ENCODE results near the gene ORC1. TPM values are rescaled to one million over a fixed set of nuclear protein-coding genes. Genes with fewer than 3 reads are reported as not detected.
A peak's percentile ranks its signal among the peaks of the same experiment; 100 is the strongest.

The ORC1 gene
- polyA plus RNA-seq (2013, experiment 1 of 2) = 45.0 TPM
- polyA plus RNA-seq (2013, experiment 2 of 2) = 36.4 TPM

- Histone ChIP-seq H3K4me1 (ENCODE audit: insufficient read depth, low read length) (peaks cover 11% of the 10 kb centered on the region; the same call in 1 of the 2 replicates), H3K4me3 (ENCODE audit: low read length) (peak within 1 kb of the TSS; percentile 96), H3K36me3 (ENCODE audit: insufficient read depth, low read length) (peaks cover 56% of the 10 kb centered on the region), H3K27ac (ENCODE audit: low read depth, low read length) (peak within 1 kb of the TSS; percentile 99), H3K9ac (ENCODE audit: low read depth, low read length) (peak within 1 kb of the TSS; percentile 97), H3K9me3 (ENCODE audit: insufficient read depth, low read depth, low read length) (no peaks in the 10 kb centered on the region), H3K27me3 (ENCODE audit: insufficient read depth, low read length) (no peaks in the 10 kb centered on the region)
- WGBS = under 1% methylated on average over 57 of the region's 57 CpGs
These were observed at the start of gene ORC1, which contains the start of gene PRPF38A for GRCh38 chr1:52404116-52404974. ORC1 (minus strand) TSS chr1:52404423; CDS start chr1:52402223, 2,200 bp downstream. PRPF38A (plus strand) TSS chr1:52404602; CDS start chr1:52404750, 148 bp downstream.

- 97% methylated on average over 2 of the region's 2 CpGs for WGBS
- no peaks in the 10 kb centered on the region for H3K4me1 ChIP-seq (ENCODE audit: insufficient read depth, low read length)
- H3K27me3 ChIP-seq (ENCODE audit: insufficient read depth, low read length) = no peaks in the 10 kb centered on the region
- no peak overlapping the region for H3K27ac ChIP-seq (ENCODE audit: low read depth, low read length)
- no peak overlapping the region for H3K9ac ChIP-seq (ENCODE audit: low read depth, low read length)
- no peaks in the 10 kb centered on the region for H3K9me3 ChIP-seq (ENCODE audit: insufficient read depth, low read depth, low read length)
- peaks cover 69% of the 10 kb centered on the region for H3K36me3 ChIP-seq (ENCODE audit: insufficient read depth, low read length)
- no peak overlapping the region for H3K4me3 ChIP-seq (ENCODE audit: low read length)
These were observed 40.2 kb upstream of the ORC1 start for GRCh38 chr1:52444463-52444862.

GRCh38 chr1:52439976-52440375 lies 35.8 kb upstream of the ORC1 start:
- 98% methylated on average over 3 of the region's 4 CpGs for WGBS

GRCh38 chr1:52436817-52437216 lies 32.6 kb upstream of the ORC1 start:
- Histone ChIP-seq H3K9ac (ENCODE audit: low read depth, low read length) (no peak overlapping the region), H3K4me1 (ENCODE audit: insufficient read depth, low read length) (peaks cover 12% of the 10 kb centered on the region), H3K27me3 (ENCODE audit: insufficient read depth, low read length) (no peaks in the 10 kb centered on the region), H3K36me3 (ENCODE audit: insufficient read depth, low read length) (peaks cover 81% of the 10 kb centered on the region), H3K27ac (ENCODE audit: low read depth, low read length) (peak overlapping the region; percentile 67; the same call in 1 of the 2 replicates), H3K4me3 (ENCODE audit: low read length) (no peak overlapping the region), H3K9me3 (ENCODE audit: insufficient read depth, low read depth, low read length) (no peaks in the 10 kb centered on the region)
- 73% methylated on average over 6 of the region's 7 CpGs for WGBS

More at GRCh38 chr1:52439976-52440375, 35.8 kb upstream of the ORC1 start:
- Histone ChIP-seq H3K9ac (ENCODE audit: low read depth, low read length) (no peak overlapping the region), H3K4me1 (ENCODE audit: insufficient read depth, low read length) (peaks cover 12% of the 10 kb centered on the region), H3K27me3 (ENCODE audit: insufficient read depth, low read length) (no peaks in the 10 kb centered on the region), H3K27ac (ENCODE audit: low read depth, low read length) (no peak overlapping the region), H3K36me3 (ENCODE audit: insufficient read depth, low read length) (peaks cover 77% of the 10 kb centered on the region), H3K9me3 (ENCODE audit: insufficient read depth, low read depth, low read length) (no peaks in the 10 kb centered on the region), H3K4me3 (ENCODE audit: low read length) (no peak overlapping the region)

GRCh38 chr1:52435650-52436049 lies 31.4 kb upstream of the ORC1 start:
- Histone ChIP-seq H3K9me3 (ENCODE audit: insufficient read depth, low read depth, low read length) (no peaks in the 10 kb centered on the region), H3K4me3 (ENCODE audit: low read length) (no peak overlapping the region), H3K27ac (ENCODE audit: low read depth, low read length) (no peak overlapping the region), H3K4me1 (ENCODE audit: insufficient read depth, low read length) (peaks cover 12% of the 10 kb centered on the region), H3K36me3 (ENCODE audit: insufficient read depth, low read length) (peaks cover 82% of the 10 kb centered on the region), H3K27me3 (ENCODE audit: insufficient read depth, low read length) (no peaks in the 10 kb centered on the region), H3K9ac (ENCODE audit: low read depth, low read length) (no peak overlapping the region)
- WGBS = 95% methylated on average over 1 of the region's 1 CpG

GRCh38 chr1:52435211-52435610 lies 31.0 kb upstream of the ORC1 start:
- H3K4me1 ChIP-seq (ENCODE audit: insufficient read depth, low read length) = peaks cover 12% of the 10 kb centered on the region
- WGBS = 100% methylated on average over 1 of the region's 1 CpG
- no peaks in the 10 kb centered on the region for H3K27me3 ChIP-seq (ENCODE audit: insufficient read depth, low read length)
- H3K4me3 ChIP-seq (ENCODE audit: low read length) = no peak overlapping the region
- peaks cover 81% of the 10 kb centered on the region for H3K36me3 ChIP-seq (ENCODE audit: insufficient read depth, low read length)
- no peak overlapping the region for H3K9ac ChIP-seq (ENCODE audit: low read depth, low read length)
- no peaks in the 10 kb centered on the region for H3K9me3 ChIP-seq (ENCODE audit: insufficient read depth, low read depth, low read length)
- no peak overlapping the region for H3K27ac ChIP-seq (ENCODE audit: low read depth, low read length)

GRCh38 chr1:52432807-52433206 lies 28.6 kb upstream of the ORC1 start:
- H3K4me1 ChIP-seq (ENCODE audit: insufficient read depth, low read length) = peaks cover 12% of the 10 kb centered on the region
- H3K36me3 ChIP-seq (ENCODE audit: insufficient read depth, low read length) = peaks cover 73% of the 10 kb centered on the region
- no peaks in the 10 kb centered on the region for H3K27me3 ChIP-seq (ENCODE audit: insufficient read depth, low read length)
- WGBS = 96% methylated on average over 8 of the region's 8 CpGs
- H3K27ac ChIP-seq (ENCODE audit: low read depth, low read length) = no peak overlapping the region
- H3K9ac ChIP-seq (ENCODE audit: low read depth, low read length) = no peak overlapping the region
- H3K9me3 ChIP-seq (ENCODE audit: insufficient read depth, low read depth, low read length) = no peaks in the 10 kb centered on the region
- H3K4me3 ChIP-seq (ENCODE audit: low read length) = no peak overlapping the region

- Histone ChIP-seq H3K27me3 (ENCODE audit: insufficient read depth, low read length) (no peaks in the 10 kb centered on the region), H3K9ac (ENCODE audit: low read depth, low read length) (no peak overlapping the region), H3K9me3 (ENCODE audit: insufficient read depth, low read depth, low read length) (no peaks in the 10 kb centered on the region), H3K27ac (ENCODE audit: low read depth, low read length) (no peak overlapping the region), H3K4me1 (ENCODE audit: insufficient read depth, low read length) (peaks cover 14% of the 10 kb centered on the region), H3K4me3 (ENCODE audit: low read length) (no peak overlapping the region), H3K36me3 (ENCODE audit: insufficient read depth, low read length) (peaks cover 62% of the 10 kb centered on the region)
- WGBS = 89% methylated on average over 1 of the region's 1 CpG
These were observed 22.9 kb upstream of the ORC1 start for GRCh38 chr1:52427152-52427551.

- H3K9ac ChIP-seq (ENCODE audit: low read depth, low read length) = no peak overlapping the region; the same call in 1 of the 2 replicates
- no peaks in the 10 kb centered on the region for H3K27me3 ChIP-seq (ENCODE audit: insufficient read depth, low read length)
- 79% methylated on average over 3 of the region's 3 CpGs for WGBS
- H3K4me1 ChIP-seq (ENCODE audit: insufficient read depth, low read length) = peaks cover 14% of the 10 kb centered on the region
- no peak overlapping the region for H3K27ac ChIP-seq (ENCODE audit: low read depth, low read length)
- H3K9me3 ChIP-seq (ENCODE audit: insufficient read depth, low read depth, low read length) = no peaks in the 10 kb centered on the region
- no peak overlapping the region for H3K4me3 ChIP-seq (ENCODE audit: low read length)
- H3K36me3 ChIP-seq (ENCODE audit: insufficient read depth, low read length) = peaks cover 62% of the 10 kb centered on the region
These were observed 22.1 kb upstream of the ORC1 start for GRCh38 chr1:52426371-52426770.

GRCh38 chr1:52424813-52425212 lies 20.6 kb upstream of the ORC1 start:
- Histone ChIP-seq H3K9me3 (ENCODE audit: insufficient read depth, low read depth, low read length) (no peaks in the 10 kb centered on the region), H3K4me1 (ENCODE audit: insufficient read depth, low read length) (peaks cover 14% of the 10 kb centered on the region), H3K36me3 (ENCODE audit: insufficient read depth, low read length) (peaks cover 62% of the 10 kb centered on the region), H3K4me3 (ENCODE audit: low read length) (no peak overlapping the region), H3K27me3 (ENCODE audit: insufficient read depth, low read length) (no peaks in the 10 kb centered on the region), H3K9ac (ENCODE audit: low read depth, low read length) (no peak overlapping the region), H3K27ac (ENCODE audit: low read depth, low read length) (no peak overlapping the region)
- WGBS = 84% methylated on average over 1 of the region's 1 CpG

- Histone ChIP-seq H3K36me3 (ENCODE audit: insufficient read depth, low read length) (peaks cover 61% of the 10 kb centered on the region), H3K27ac (ENCODE audit: low read depth, low read length) (no peak overlapping the region), H3K4me3 (ENCODE audit: low read length) (no peak overlapping the region)
These were observed 20.0 kb upstream of the ORC1 start for GRCh38 chr1:52424231-52424636.

More at GRCh38 chr1:52424231-52424636, 20.0 kb upstream of the ORC1 start:
- peaks cover 14% of the 10 kb centered on the region for H3K4me1 ChIP-seq (ENCODE audit: insufficient read depth, low read length)
- no peaks in the 10 kb centered on the region for H3K27me3 ChIP-seq (ENCODE audit: insufficient read depth, low read length)
- H3K9me3 ChIP-seq (ENCODE audit: insufficient read depth, low read depth, low read length) = no peaks in the 10 kb centered on the region
- no peak overlapping the region for H3K9ac ChIP-seq (ENCODE audit: low read depth, low read length)
